ENCODE results near the gene DGKA. TPM values are rescaled to one million over a fixed set of nuclear protein-coding genes. Genes with fewer than 3 reads are reported as not detected.

The DGKA gene
- total RNA-seq, 1 donor from 2014 or later, result 6.8 TPM

DNA sequence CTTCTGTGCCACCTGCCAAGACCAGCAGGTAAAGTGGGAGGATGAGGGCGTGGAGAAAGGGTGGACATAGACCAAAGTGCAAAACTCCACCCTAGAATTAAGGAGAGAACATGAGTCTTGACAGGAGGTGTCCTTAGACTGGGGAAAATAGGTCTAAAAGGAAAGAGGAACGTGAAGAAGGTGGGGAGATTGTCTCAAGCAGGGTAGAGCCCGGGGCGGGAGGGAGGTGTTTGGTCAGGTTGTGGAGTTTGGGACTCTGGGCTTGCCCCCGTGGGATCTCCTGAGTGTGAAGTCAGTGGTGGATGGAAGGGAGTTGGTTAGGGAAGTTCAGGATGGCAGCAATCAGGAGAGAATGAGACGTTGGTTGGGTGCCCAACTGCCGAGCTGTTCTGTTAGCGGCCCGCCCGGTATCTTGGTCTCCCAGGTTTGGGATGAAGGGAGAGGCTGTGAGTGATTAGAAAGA, 386 bp downstream of the DGKA start:
- H3K4me1 ChIP-seq (ENCODE audit: control insufficient read depth in 3 of 3, insufficient read depth in 3 of 3, low read length in 3 of 3), result peaks cover 23 to 36% (median 31%) of the 10 kb centered on the region in 3 donors
- no peaks in the 10 kb centered on the region for H3K9me3 ChIP-seq (ENCODE audit: control insufficient read depth in 3 of 3, low read length in 3 of 3)
- H3K27me3 ChIP-seq (ENCODE audit: control insufficient read depth in 3 of 3, insufficient read depth in 3 of 3, low read length in 3 of 3), result peaks cover 0 to 30% (median 17%) of the 10 kb centered on the region in 3 donors
- peaks cover 0 to 4% (median 0%) of the 10 kb centered on the region in 3 donors for H3K36me3 ChIP-seq (ENCODE audit: control insufficient read depth in 3 of 3, insufficient read depth in 3 of 3, low read length in 3 of 3)
- H3K4me3 ChIP-seq (ENCODE audit: low read length in 3 of 3), result peak overlapping the region; percentile 41 to 78 (median 75)
- H3K27ac ChIP-seq (ENCODE audit: low read depth, low read length), result peak overlapping the region; percentile 12
- H3K9ac ChIP-seq (ENCODE audit: low read depth in 1 of 3, low read length in 3 of 3), result peak overlapping the region; percentile 17 to 80 (median 72)

DNA sequence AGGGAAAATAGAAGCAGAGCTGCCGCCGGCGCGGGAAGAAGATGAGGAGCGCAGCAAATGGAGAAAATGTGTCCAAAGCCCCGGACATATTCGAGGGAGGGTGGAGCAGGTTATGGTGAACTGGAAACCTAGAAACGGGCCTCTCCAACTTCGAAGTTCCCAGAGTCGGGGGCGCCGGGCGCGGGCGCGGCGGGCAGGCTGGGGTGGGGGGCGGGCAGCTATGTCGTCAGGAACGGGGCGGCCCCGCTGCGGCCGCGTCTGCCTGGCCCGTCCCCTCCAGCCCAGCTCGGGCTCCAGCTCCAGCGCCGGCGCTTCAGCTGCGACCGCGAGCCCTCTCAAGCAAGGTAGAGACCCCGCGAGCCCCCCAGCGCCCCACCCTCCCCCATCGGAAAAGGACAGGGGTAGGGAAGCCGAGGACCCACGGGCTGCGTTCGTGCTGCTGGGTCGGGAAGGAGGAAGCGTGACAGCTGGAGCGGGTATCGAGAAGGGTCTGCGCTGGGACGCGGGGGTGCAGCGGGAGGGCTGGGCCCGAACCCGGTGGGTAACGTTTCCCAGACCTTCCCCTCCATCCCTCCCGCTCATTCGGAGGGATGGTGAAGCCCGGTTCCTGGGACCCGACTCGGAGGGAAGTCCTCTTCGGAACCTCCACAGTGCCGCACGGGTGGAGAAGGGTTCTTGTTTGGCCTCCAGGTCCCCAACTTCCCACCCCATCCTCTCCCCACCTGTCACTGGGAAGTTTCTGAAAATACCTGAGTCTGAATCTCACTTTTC, 1.0 kb downstream of the DGKA start:
- Histone ChIP-seq H3K9ac (ENCODE audit: low read depth in 1 of 3, low read length in 3 of 3) (peak overlapping the region; percentile 51 to 80 (median 72)), H3K36me3 (ENCODE audit: control insufficient read depth in 3 of 3, insufficient read depth in 3 of 3, low read length in 3 of 3) (peaks cover 0 to 4% (median 0%) of the 10 kb centered on the region in 3 donors), H3K4me1 (ENCODE audit: control insufficient read depth in 3 of 3, insufficient read depth in 3 of 3, low read length in 3 of 3) (peaks cover 23 to 35% (median 29%) of the 10 kb centered on the region in 3 donors), H3K27me3 (ENCODE audit: control insufficient read depth in 3 of 3, insufficient read depth in 3 of 3, low read length in 3 of 3) (peaks cover 0 to 30% (median 17%) of the 10 kb centered on the region in 3 donors), H3K27ac (ENCODE audit: low read depth, low read length) (peak overlapping the region; percentile 12), H3K9me3 (ENCODE audit: control insufficient read depth in 3 of 3, low read length in 3 of 3) (no peaks in the 10 kb centered on the region), H3K4me3 (ENCODE audit: low read length in 3 of 3) (peak overlapping the region; percentile 41 to 79 (median 78))

DNA sequence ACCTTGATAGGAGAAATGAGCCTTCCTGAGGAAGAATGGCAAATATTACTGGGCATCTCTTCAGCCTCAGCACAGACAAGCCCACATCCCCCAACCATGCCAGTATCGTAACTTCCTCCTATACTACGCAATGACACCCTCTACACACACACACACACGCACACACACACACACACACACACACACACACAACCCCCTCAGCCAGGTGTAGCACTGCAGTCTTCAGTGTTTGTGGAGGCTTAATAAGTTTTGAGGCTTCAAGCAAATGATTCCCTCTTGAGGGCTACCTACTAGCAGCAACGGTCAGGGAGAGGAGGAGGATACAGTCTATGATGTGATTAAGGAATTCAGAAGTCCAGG, 1.6 kb downstream of the DGKA start:
- Histone ChIP-seq H3K9me3 (ENCODE audit: control insufficient read depth in 3 of 3, low read length in 3 of 3) (no peaks in the 10 kb centered on the region), H3K4me1 (ENCODE audit: control insufficient read depth in 3 of 3, insufficient read depth in 3 of 3, low read length in 3 of 3) (peaks cover 23 to 33% (median 29%) of the 10 kb centered on the region in 3 donors), H3K27ac (ENCODE audit: low read depth, low read length) (no peak overlapping the region), H3K36me3 (ENCODE audit: control insufficient read depth in 3 of 3, insufficient read depth in 3 of 3, low read length in 3 of 3) (no peaks in the 10 kb centered on the region), H3K4me3 (ENCODE audit: low read length in 3 of 3) (peak overlapping the region; percentile 41 to 79 (median 78)), H3K9ac (ENCODE audit: low read depth in 1 of 3, low read length in 3 of 3) (peak overlapping the region in 1 of 3 donors; percentile 51), H3K27me3 (ENCODE audit: control insufficient read depth in 3 of 3, insufficient read depth in 3 of 3, low read length in 3 of 3) (peaks cover 0 to 30% (median 17%) of the 10 kb centered on the region in 3 donors)

DNA sequence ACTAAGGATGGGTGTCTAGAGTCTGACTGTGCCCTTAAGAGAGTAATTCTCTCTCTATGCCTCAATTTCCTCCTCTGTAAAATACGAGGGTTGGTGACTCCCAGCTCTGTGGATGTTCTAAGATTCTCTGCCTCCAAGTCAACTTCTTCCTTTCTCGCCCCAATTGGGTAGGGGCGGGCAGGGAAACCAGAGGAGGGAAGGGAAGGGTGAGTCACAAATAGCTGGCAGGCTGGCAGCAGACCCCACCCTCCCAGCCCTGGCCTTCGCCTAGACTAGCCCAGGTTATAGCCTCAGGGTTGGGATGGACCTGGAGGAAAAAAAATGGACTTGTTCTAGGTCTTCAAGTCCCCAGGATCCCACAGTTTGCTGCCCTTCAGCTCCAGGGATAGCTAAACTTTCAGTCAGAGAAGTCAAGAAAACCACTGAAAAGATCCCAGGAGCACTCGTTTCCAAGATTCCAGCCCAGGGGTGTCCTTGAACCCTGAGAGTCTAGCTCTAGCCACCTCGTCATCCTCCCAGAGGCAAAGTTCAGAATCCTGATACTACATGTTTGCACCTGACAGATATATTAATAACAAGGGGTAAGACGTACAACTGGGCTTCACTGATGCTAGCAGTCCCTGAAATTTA, 2.3 kb downstream of the DGKA start:
- no peak overlapping the region for H3K4me3 ChIP-seq (ENCODE audit: low read length in 3 of 3)
- H3K27ac ChIP-seq (ENCODE audit: low read depth, low read length), result no peak overlapping the region

DNA sequence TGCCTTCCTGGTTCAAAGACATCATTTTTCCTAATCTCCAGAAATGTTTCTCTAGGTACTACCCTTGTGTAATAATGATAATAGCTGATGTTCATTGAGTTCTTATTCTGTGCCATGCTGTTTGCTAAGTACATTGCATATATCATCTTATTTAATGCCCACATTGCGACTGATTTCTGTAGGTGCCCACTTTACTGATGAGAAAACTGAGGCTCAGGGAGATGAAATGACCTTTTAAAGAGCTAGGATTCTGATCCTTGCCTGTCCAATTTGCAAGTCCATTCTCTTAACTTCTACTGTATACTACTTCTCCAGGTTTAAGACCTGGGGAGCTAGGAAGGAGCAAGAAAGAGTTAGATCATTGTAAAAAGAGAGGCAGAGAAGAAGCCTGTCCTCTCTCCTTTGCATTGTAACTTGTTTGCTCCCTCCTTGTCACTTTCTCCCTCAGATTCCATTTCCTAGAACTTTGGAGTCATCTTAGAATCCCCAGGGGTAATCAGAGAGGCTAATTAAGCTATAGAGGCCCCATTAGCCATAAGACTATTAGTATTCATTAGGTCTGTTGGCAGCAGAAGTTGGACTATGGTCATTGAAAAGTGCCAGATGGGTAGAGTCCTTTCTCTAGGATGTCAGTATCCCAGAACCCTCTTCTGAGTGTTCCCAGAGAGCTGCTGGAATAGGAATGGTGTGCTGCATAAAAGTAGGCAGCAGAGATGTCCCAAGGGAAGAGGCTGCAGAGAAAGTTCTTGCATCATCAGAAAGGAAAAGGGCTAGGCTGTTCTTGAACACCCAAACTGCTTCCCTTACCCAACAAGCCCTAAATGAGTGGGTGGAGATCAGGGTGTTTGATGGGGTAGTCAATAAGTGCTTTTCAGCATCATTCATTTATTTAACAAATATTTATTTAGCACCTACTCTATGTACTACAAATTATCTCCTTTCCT, 3.1 kb downstream of the DGKA start:
- H3K27ac ChIP-seq (ENCODE audit: low read depth, low read length), result no peak overlapping the region

More for the DNA sequence above, 2.3 kb downstream of the DGKA start:
- Histone ChIP-seq H3K27me3 (ENCODE audit: control insufficient read depth in 3 of 3, insufficient read depth in 3 of 3, low read length in 3 of 3) (peaks cover 0 to 30% (median 17%) of the 10 kb centered on the region in 3 donors), H3K9me3 (ENCODE audit: control insufficient read depth in 3 of 3, low read length in 3 of 3) (no peaks in the 10 kb centered on the region), H3K9ac (ENCODE audit: low read depth in 1 of 3, low read length in 3 of 3) (no peak overlapping the region), H3K36me3 (ENCODE audit: control insufficient read depth in 3 of 3, insufficient read depth in 3 of 3, low read length in 3 of 3) (no peaks in the 10 kb centered on the region), H3K4me1 (ENCODE audit: control insufficient read depth in 3 of 3, insufficient read depth in 3 of 3, low read length in 3 of 3) (peaks cover 18 to 26% (median 25%) of the 10 kb centered on the region in 3 donors)

DNA sequence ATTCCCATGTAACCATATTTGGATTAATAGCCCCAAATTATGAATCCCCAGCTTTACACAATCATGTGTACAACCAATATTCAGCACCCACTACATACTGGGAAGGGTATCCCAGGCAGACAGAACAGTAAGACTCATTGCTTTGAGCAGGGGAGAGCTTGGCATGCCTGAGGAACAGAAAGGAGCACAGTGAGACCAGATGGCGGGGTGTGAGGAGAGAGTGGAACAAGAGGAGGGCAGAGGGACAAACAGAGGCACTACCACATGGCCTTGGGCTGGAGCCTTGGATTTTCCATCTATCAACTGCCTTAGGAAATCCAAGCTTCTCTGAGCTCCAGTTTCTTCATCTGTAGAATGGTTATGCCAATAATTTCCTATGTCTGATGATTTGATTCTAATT, 3.8 kb downstream of the DGKA start:
- H3K9ac ChIP-seq (ENCODE audit: low read depth in 1 of 3, low read length in 3 of 3), result no peak overlapping the region
- H3K4me1 ChIP-seq (ENCODE audit: control insufficient read depth in 3 of 3, insufficient read depth in 3 of 3, low read length in 3 of 3), result peaks cover 17 to 22% (median 20%) of the 10 kb centered on the region in 3 donors
- H3K9me3 ChIP-seq (ENCODE audit: control insufficient read depth in 3 of 3, low read length in 3 of 3), result no peaks in the 10 kb centered on the region
- H3K4me3 ChIP-seq (ENCODE audit: low read length in 3 of 3), result no peak overlapping the region
- no peak overlapping the region for H3K27ac ChIP-seq (ENCODE audit: low read depth, low read length)
- H3K36me3 ChIP-seq (ENCODE audit: control insufficient read depth in 3 of 3, insufficient read depth in 3 of 3, low read length in 3 of 3), result no peaks in the 10 kb centered on the region
- H3K27me3 ChIP-seq (ENCODE audit: control insufficient read depth in 3 of 3, insufficient read depth in 3 of 3, low read length in 3 of 3), result peaks cover 0 to 30% (median 17%) of the 10 kb centered on the region in 3 donors

More for the DNA sequence above, 3.1 kb downstream of the DGKA start:
- no peaks in the 10 kb centered on the region for H3K36me3 ChIP-seq (ENCODE audit: control insufficient read depth in 3 of 3, insufficient read depth in 3 of 3, low read length in 3 of 3)
- H3K9me3 ChIP-seq (ENCODE audit: control insufficient read depth in 3 of 3, low read length in 3 of 3), result no peaks in the 10 kb centered on the region
- peaks cover 0 to 30% (median 17%) of the 10 kb centered on the region in 3 donors for H3K27me3 ChIP-seq (ENCODE audit: control insufficient read depth in 3 of 3, insufficient read depth in 3 of 3, low read length in 3 of 3)
- H3K9ac ChIP-seq (ENCODE audit: low read depth in 1 of 3, low read length in 3 of 3), result no peak overlapping the region
- peaks cover 15 to 22% (median 20%) of the 10 kb centered on the region in 3 donors for H3K4me1 ChIP-seq (ENCODE audit: control insufficient read depth in 3 of 3, insufficient read depth in 3 of 3, low read length in 3 of 3)
- H3K4me3 ChIP-seq (ENCODE audit: low read length in 3 of 3), result no peak overlapping the region

DNA sequence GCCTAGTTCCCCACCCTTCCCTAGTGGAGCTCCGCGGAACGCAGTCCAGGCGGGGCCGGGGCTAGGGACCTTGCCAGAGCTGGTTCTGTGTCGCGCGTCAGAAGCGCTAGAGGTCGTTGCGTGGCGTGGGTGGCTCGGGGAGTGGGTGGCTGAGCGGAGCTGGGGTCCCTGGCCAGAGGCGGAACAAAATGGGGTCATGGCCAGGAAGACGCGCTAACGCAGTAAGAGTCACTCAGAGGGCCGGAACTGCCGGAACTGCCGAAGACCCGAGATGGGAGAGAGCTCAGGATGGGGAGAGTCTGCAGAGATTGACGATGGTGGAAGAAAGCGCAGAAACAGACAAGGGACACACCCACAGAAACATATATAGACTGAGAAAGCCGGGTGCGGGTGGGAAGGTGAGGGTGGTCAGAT, 4.8 kb downstream of the DGKA start:
- H3K4me1 ChIP-seq (ENCODE audit: control insufficient read depth in 3 of 3, insufficient read depth in 3 of 3, low read length in 3 of 3), result peaks cover 21 to 25% (median 24%) of the 10 kb centered on the region in 3 donors
- H3K27me3 ChIP-seq (ENCODE audit: control insufficient read depth in 3 of 3, insufficient read depth in 3 of 3, low read length in 3 of 3), result peaks cover 0 to 30% (median 17%) of the 10 kb centered on the region in 3 donors
- H3K9me3 ChIP-seq (ENCODE audit: control insufficient read depth in 3 of 3, low read length in 3 of 3), result no peaks in the 10 kb centered on the region
- peak overlapping the region in 1 of 3 donors; percentile 23 for H3K4me3 ChIP-seq (ENCODE audit: low read length in 3 of 3)
- peak overlapping the region; percentile 45 for H3K27ac ChIP-seq (ENCODE audit: low read depth, low read length)
- peak overlapping the region in 2 of 3 donors; percentile 27 to 33 for H3K9ac ChIP-seq (ENCODE audit: low read depth in 1 of 3, low read length in 3 of 3)
- no peaks in the 10 kb centered on the region for H3K36me3 ChIP-seq (ENCODE audit: control insufficient read depth in 3 of 3, insufficient read depth in 3 of 3, low read length in 3 of 3)

DNA sequence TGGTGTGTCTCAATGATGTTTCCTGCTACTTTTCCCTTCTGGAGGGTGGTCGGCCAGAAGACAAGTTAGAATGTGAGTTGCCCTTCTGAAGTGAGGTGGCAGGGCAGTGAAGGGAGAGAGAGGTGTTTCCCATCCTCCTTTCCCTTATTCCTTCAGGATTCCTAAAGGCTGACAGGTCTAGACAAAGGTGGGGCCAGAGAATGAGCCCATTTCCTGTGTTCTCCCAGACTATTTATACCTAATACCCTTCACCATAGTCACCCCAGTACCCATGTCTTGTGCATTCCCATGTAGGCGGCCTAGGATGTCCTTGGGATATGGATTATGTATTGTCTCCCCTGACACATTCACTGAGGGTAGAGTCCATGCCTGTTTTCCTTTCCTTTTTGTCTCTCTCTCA, 7.0 kb downstream of the DGKA start:
- no peak overlapping the region for H3K9ac ChIP-seq (ENCODE audit: low read depth in 1 of 3, low read length in 3 of 3)
- H3K27me3 ChIP-seq (ENCODE audit: control insufficient read depth in 3 of 3, insufficient read depth in 3 of 3, low read length in 3 of 3), result peaks cover 0 to 14% (median 8%) of the 10 kb centered on the region in 3 donors
- H3K27ac ChIP-seq (ENCODE audit: low read depth, low read length), result no peak overlapping the region
- peaks cover 3 to 9% (median 9%) of the 10 kb centered on the region in 3 donors for H3K4me1 ChIP-seq (ENCODE audit: control insufficient read depth in 3 of 3, insufficient read depth in 3 of 3, low read length in 3 of 3)
- H3K9me3 ChIP-seq (ENCODE audit: control insufficient read depth in 3 of 3, low read length in 3 of 3), result no peaks in the 10 kb centered on the region
- peaks cover 0 to 6% (median 0%) of the 10 kb centered on the region in 3 donors for H3K36me3 ChIP-seq (ENCODE audit: control insufficient read depth in 3 of 3, insufficient read depth in 3 of 3, low read length in 3 of 3)
- H3K4me3 ChIP-seq (ENCODE audit: low read length in 3 of 3), result no peak overlapping the region

DNA sequence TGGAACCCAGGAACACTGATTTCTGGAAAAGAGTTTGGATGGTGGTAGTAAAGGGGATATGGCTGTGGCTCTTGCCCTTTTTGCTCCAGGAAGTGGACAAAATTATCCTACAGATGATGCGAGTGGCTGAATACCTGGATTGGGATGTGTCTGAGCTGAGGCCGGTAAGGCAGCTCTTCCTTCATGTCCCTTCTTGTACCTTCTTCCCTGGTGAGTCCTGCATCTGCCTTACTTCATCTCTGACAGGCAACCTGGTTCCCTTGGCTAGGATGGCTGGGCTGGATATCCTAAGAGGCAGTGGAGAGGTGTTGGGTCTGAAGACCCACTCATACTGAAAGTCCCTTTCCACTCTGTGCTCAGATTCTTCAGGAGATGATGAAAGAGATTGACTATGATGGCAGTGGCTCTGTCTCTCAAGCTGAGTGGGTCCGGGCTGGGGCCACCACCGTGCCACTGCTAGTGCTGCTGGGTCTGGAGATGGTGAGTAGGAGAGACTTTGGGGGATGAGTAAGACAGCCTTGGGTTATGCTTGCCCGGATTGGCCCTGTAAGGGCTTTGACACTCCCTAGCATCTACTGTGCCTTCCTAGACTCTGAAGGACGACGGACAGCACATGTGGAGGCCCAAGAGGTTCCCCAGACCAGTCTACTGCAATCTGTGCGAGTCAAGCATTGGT, 8.0 kb downstream of the DGKA start:
- Histone ChIP-seq H3K27me3 (ENCODE audit: control insufficient read depth in 3 of 3, insufficient read depth in 3 of 3, low read length in 3 of 3) (peaks cover 0 to 7% (median 3%) of the 10 kb centered on the region in 3 donors), H3K36me3 (ENCODE audit: control insufficient read depth in 3 of 3, insufficient read depth in 3 of 3, low read length in 3 of 3) (peaks cover 0 to 6% (median 0%) of the 10 kb centered on the region in 3 donors), H3K9ac (ENCODE audit: low read depth in 1 of 3, low read length in 3 of 3) (no peak overlapping the region), H3K4me1 (ENCODE audit: control insufficient read depth in 3 of 3, insufficient read depth in 3 of 3, low read length in 3 of 3) (peaks cover 3 to 9% (median 9%) of the 10 kb centered on the region in 3 donors), H3K9me3 (ENCODE audit: control insufficient read depth in 3 of 3, low read length in 3 of 3) (no peaks in the 10 kb centered on the region), H3K27ac (ENCODE audit: low read depth, low read length) (no peak overlapping the region), H3K4me3 (ENCODE audit: low read length in 3 of 3) (no peak overlapping the region)

Data from skeletal muscle tissue (tissue), 4 donors.